ENCODE data around the gene TNFAIP8L2.

Gene TNFAIP8L2

GRCh38 chr1:151156515-151156819 is at the start of gene TNFAIP8L2:
TSS of gene TNFAIP8L2 (plus strand) at chr1:151156649. CDS start at chr1:151158698, 2,049 bp downstream.
- DNase-seq = peak; percentile 90

GRCh38 chr1:151106894-151107293 is 49.6 kb upstream of the TNFAIP8L2 start:
- no peak for DNase-seq

- DNase-seq = no peak
Measured at GRCh38 chr1:151108331-151108730, 48.1 kb upstream of the TNFAIP8L2 start.

- no peak for DNase-seq
Measured at GRCh38 chr1:151113877-151114276, 42.6 kb upstream of the TNFAIP8L2 start.

DNA sequence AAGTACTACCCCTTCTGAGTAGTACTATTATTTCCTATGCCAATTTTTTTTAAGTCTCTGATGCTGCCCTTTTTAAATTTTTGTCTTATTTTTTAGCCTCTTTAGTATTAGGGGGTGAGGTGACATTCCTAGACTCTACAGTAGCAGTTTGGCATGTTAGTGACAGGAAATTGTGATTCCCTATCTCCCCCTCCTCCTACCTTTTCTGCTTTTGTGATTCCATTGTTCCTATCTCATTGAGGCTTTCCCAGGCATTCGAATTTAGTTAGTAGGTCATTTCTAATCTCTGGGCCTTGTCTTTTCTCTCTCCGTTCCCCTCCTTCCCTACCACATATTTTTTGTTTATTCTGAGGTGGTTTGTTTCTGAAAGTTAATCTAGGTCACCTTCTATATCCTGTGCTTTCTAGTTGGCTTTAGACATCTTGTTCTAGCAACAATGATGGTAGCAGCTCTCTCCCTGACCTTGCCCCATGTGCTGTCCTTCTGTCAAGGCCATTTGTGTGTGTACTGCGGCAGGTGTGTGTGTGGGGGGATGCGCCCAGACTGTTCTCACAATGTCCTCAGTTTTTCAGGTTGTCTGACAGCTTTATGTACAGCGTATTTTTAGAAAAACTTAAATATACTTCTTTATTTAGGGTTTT is 31.6 kb upstream of the TNFAIP8L2 start:
- no peak for DNase-seq

GRCh38 chr1:151128800-151129199 is 27.6 kb upstream of the TNFAIP8L2 start:
- no peak for DNase-seq

- DNase-seq = peak; percentile 84
Measured at GRCh38 chr1:151130987-151131586, 25.4 kb upstream of the TNFAIP8L2 start.

DNA sequence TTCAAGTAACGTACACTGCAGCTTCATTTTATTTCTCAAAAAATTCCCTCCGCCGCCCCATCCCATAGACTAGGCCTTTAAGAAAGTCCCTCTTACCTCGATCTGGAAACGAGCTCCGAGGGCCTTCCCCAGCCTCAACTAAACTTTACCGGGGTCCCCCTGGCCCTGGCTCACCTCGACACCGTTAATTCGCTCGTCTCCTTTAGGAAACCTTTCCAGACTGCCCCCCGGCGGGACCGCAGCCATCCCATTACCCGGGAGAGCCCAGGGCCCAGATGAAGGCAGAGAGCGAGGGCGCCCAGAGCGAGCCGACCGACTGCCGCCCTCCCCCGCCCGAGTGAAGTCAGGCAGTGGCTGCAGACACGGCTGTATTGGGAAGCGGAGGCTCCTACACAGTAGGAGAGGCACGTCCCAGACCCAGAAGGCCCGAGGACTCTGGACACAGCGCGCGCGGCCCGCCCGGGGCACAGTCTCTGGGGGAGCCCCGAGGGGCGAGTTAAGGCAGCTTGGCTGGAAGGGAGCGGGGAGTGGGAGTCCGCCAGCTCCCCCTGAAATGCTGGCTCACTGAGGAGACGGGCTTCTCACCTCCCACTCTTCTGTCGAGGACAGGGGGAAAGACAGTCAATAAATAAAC is 24.6 kb upstream of the TNFAIP8L2 start:
- no peak for DNase-seq

DNA sequence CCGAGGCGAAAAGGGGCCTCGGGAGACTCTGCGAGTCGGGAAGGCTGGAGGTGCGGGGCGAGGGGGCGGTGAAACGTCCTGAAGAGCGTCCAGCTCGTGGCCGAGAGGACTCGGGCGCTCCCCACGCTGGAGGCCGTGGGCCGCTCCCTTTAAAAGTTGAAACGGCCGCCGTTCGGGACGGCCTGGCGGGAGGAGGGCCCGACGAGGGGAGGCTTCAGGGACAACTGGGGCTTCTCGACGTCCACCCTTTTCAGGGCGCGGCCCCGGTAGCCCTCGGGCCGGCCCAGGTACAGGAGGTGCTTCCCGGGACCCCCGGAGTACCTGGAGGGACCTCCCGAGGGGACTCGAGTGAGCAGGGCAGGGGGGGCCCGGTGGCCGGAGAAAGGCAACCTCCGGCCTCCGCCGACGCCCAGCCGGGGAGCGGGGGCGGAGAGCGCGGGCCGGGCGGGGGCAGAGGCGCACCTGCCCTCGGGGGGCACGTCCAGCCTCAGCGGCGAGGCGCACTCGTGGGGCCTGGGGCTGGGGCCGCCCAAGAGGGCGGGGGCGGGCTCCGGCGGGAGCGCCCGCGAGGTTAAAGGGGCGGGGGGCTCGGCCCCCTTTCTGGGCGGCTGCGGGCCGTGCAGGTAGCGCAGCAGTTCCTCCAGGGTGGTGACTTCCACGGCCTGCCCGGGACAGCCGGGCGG is 24.0 kb upstream of the TNFAIP8L2 start:
- no peak for DNase-seq

DNA sequence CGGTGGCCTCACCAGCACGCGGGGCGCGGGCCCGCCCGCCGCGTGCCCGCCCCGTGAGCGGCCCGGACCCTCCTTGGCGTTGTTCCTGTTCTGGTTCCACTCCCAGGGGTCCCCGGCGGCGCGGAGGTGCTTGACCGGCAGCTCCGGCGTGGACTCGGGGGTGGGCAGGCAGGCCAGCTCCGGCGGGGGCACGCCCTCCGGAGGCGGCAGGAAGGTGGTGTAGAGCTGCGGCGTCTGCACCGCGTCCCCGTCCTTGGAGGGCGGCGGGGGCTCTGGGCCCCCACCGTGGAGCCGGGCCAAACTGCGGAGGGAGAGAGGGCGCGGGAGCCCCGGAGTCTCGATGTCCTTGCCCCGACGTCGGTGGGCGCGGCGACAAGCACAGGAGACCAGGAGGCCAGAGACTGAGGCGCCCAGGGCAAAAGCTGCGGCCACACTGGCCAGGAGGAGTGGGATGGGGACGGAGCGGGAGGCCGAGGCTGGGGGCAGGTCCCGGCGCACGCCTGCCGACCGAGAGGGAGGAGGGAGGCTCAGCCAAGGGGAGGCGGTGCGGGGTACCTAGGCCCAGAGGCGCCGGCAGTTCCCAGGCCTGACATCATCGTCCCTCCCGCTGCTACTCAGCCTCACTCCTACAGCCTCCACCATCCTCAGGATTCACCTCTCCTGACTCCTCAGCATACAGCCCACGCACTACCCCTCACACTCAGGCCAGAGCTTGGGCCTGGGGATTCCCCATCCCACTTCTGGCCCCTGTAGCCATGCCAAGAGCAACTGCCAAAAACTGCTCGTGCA is 23.2 kb upstream of the TNFAIP8L2 start:
- no peak for DNase-seq

GRCh38 chr1:151134396-151134795 is 22.1 kb upstream of the TNFAIP8L2 start:
- no peak for DNase-seq

GRCh38 chr1:151134991-151135390 is 21.5 kb upstream of the TNFAIP8L2 start:
- no peak for DNase-seq

DNA sequence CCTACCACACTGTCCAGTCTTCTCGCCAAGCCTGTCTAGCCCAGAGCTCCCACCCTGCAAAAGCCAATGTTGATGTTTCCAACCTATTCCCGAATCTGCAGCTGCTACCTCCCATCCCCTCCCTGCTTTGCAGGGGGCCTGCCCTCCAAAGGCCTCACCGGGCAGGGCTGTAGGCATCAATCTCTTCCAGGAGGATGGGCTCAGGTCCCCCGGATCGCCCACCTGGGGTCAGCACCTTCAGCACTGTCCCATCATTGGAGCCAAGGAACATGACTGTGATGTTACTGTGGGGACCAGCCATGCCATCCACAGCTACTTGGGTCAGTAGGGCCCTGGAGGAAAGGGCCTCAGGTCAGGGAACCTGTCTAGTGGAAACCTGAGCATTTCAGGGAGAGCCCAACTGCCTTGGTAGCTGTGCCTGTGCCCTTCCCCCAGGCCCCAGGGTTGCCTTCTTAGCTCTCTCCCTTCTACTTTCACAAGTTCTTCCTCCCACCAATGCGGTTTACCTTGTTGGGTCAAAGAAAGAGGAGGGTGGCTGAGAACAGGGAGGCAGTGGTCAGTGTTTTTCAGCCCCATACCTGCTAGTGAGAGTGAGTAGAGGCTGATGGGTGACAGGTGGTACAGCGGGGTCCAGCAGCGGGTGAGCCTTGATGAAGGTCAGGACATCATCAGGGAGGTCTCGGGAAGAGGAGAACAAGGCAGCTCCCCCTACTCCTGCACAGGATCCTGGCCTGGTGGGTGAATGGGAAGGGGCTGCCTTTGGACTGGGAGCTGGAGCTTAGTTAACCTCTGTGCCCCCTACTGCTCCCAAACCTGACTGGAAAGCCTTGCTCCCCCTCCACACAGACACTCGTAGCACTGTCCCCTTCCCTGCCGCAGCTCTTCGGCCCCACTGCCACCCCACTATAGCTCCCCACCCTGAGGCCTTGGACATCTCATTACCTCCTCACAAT is 20.7 kb upstream of the TNFAIP8L2 start:
- no peak for DNase-seq

- DNase-seq = no peak
Measured at GRCh38 chr1:151137789-151138188, 18.7 kb upstream of the TNFAIP8L2 start.

DNA sequence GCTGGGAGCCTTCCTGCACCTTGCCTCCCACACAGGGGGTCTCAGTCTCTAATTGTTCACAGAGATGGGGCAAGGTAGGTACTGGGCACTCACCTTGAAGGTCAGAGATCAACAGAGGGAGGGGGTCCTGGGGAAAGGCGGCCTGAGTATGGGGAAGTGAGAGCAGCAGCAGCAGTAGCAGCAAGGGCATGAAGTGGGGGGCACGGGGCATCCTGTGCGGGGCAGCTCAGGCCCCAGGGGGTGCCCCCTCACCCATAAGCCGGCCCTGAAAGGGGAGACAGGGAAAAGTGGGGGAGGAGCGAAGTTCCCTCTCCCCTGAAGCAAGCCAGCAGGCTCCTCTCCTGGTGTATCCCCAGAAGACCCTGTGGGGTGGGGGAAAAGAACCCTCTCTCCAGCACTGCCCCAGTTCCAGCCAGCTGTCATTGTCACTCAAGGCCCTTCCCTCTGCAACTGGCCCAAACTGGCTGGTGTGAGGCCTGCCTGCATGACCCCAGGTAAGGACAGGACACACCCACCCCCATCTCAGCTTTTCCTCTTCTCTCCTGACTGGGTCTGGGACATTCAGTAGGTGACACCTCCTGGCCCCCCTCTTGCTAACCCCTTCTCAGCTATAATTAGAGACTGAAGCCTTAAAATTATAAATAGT is 13.9 kb upstream of the TNFAIP8L2 start:
- no peak for DNase-seq

GRCh38 chr1:151143057-151143435 is 13.4 kb upstream of the TNFAIP8L2 start:
- no peak for DNase-seq

- DNase-seq = no peak
Measured at GRCh38 chr1:151143986-151144385, 12.5 kb upstream of the TNFAIP8L2 start.

DNA sequence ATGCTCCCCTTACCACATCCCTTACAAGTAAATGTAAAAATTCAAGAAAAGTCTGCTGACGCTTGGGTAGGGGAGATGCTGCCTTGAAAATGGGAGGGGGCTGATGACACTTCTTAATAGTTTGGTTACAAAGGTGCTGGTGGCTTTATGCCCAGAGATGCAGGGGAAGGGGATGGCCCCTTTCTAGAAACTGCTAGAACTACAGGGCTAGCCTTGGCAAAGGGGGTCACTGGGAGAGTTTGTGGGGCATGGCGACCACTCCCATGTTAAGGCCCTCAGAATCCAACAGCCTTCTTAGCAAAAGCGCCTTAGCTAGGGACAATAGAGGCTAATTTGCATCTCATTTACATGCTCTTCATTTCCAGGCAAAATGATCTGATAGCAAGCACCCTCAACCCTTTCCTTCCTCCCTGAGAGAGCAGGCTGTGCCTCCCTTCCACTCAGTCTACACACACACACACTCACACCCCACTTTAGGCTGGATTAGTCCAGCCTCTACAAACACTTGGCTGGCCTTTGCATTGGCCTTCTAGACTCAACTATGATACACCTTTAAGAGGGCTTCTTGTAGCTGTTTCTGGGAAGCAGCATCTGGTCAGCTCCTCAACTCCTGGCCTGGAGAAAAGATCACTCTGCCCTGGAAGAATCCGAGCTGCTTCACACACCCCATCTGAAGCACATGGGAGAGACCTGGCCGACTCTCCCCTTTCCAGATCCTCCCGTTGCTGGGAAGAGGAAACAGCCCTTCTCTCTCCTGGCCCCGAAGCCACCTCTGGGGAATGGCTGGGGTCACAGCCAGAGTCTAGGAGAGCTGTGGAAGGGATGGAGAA is 11.8 kb upstream of the TNFAIP8L2 start:
- no peak for DNase-seq

- DNase-seq = peak; percentile 41
Measured at GRCh38 chr1:151145304-151146071, 11.0 kb upstream of the TNFAIP8L2 start.

GRCh38 chr1:151146072-151146411 is 10.4 kb upstream of the TNFAIP8L2 start:
- DNase-seq = no peak

Measured in CD4-positive, alpha-beta T cell treated with Interleukin-6 for 4 hours (primary cell).